GM11168 (cell line): ENCODE measurements around the gene DNAAF5.

Source experiments
- in situ Hi-C: fragments of 300-500 bp; cut with MboI; formaldehyde crosslinking; loops from one replicate; pipeline ENCODE4 v1.12.0; 2022; ENCODE audit warnings: low sequenced_read_pairs; ENCODE audit not compliant: unreplicated experiment

The DNAAF5 gene

DNA sequence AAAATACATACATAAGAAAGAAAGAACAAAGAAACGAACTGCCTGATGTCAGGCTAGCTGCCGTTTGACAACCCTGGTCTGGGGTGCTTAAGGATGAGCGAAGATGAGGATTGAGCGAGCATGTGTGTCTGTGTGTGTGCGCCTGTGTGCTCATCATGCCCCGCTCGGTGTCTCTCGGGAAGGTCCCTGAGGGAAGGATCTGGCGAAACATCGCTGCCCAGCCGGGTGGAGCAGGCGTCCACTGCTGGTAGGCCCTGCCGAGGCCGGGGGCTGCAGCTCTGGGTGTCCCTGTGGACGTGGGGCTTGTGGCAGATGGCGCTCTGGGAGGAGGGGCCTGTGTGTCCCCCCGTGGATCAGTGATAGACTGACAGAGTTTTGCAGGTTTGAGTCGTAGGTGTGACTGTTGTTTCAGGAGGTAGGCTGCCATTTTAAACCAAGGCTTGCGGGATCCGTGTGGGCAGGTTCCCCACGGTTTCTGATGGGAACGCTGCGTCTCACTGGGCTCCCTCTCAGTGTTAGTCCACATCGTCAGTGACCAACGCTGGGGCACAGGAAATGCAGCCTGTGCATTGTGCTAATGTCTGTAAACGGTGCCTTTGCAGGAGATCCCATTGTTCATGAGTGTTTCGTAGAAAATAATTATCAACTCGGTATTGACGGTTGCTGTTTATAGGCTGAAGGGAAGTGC, 99.9 kb downstream of the DNAAF5 start:
- in situ Hi-C loops, result no loop called here

DNA sequence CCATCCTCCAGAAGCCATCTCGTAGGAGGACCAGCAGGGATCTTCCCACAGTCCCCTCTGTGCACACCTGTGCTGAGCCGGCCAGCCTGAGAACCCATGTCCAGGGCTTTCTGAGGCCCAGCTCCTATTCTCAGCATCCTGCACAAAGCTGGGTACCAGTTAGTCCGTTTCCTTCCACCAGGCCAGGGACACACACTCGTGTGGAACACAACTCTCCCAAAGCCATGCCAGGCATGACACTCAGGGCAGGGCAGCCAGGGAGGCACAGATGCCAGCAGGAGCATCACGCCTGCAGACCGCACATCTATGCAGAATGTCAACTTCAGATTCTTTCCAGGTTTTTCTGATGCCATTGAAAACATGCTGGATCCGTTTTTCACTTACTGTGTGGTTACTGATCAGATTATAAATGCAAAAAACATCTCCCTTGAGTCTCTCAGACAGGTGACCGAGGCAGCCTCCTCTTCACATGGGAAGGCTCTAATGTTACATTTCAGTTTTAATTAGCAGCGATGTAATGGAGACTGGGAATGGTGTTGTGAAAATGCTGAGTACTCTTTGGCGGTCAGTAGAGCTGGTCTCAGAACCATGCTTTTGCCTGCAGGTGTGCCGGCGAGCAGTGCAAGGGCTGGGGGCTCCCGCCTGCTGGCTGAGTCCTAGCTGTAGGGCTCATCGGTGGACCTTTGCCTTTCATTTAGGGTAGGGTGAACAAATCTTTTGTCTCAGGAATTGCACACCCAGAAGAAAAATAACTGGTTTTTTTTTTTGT, 102.5 kb downstream of the DNAAF5 start:
- in situ Hi-C loops, result no loop called here

DNA sequence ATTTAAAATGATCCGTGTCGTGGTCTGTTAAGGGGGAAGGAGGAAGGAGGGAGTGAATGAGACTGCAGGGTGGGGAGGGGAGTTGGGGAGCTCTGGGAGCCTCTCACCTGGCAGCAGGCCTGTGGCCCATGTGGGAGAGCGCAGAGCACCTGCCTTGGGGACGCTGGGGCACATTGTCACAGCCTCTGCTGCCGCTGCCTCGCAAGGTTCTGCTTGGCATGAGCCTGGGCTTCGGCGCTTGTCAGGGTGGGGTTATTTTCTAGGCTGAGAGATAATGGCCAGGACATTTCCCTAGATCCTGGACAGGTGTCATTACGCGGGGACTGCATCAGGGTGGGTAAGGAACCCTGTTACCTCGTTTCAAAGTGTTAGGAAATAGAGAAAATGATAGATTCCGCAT, 103.6 kb downstream of the DNAAF5 start:
- in situ Hi-C loops, result no loop called here

DNA sequence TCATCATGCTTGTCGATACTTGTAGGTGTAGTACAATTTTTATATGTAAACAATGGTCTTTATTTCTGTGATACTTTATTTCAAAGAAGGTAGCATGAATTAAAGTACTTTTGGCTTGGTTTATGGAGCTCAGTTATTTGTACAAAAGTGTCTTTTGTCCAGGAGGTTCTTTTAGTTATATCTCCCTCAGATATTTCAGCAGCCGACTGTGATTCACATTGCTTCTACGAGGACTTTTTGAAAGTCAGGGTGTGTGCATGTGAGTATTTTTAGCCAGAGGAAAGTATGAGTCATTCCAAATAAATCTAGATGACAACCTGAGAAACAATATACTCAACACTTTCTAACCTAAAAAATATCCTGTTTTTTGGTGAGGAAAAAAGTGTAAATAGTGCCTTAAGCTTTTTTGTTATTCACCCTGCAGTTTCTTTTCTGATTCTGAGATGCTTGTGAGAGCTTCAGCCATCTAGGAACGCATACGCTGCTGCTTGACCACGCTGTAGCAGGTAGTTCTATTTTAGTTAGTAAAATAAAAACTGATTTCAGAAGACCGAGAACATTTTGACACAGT, 105.2 kb downstream of the DNAAF5 start:
- in situ Hi-C loops, result no loop called here

DNA sequence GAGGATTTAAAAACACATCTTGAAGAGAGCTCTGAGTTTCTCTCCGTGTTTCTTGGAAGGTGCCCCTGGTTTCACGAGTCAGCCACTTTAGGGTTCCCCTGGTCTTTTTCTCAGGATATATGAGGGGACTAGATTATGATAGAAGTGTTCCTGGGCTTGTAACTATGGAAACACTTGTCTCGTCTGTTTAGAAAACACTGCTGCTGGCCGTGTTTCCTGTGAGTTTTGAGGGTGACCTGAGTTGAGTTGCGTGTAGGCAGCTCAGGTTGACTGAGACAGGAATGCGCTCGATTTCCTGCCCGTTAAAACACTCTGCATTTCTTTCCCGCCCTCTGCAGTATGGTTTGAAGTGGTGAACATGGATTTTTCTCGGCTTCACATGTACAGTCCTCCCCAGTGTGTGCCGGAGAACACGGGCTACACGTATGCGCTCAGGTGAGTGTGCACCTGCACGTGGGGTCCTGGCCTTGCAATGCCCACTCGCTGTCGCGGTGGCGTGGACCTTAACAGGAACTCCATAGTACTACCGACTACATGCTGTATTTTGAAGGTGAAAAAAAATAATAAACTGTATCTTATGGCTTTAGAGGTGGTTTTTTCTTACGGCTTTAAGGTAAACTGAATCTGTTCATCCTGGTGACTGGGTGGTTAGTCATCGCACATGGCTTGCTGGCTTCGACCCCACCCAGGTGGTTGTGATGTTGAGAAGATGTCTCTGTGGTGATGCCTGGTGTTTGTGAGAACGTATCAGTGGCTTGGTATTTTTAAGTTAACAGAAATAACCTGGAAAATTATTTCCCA, 105.9 kb downstream of the DNAAF5 start, which contains the start of gene SUN1:
TSS of gene SUN1 (plus strand) at position 310 of the 801 bp plus-strand sequence. CDS start at position 359, 49 bp downstream.
- in situ Hi-C loops, result no loop called here

DNA sequence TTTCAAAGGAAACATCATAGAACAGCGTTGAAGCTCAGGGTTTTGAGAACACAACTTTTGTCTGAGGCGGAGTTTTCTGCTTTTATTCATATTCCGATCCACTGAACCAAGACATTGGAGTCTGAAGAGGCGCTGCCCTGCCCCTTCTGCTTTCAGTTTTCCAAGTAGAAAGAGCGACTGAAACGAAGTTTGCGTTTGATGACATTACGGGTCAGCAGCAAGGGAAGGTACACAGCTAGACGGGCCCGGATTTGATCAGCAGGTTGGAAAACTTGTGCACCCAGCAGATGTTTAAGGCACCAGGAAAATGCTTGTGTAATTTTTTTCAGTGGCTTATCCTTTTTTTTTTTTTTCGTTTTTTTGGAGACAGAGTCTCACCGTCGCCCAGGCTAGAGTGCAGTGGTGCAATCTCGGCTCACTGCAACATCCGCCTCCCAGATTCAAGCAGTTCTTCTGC, 106.5 kb downstream of the DNAAF5 start:
- in situ Hi-C loops, result no loop called here

DNA sequence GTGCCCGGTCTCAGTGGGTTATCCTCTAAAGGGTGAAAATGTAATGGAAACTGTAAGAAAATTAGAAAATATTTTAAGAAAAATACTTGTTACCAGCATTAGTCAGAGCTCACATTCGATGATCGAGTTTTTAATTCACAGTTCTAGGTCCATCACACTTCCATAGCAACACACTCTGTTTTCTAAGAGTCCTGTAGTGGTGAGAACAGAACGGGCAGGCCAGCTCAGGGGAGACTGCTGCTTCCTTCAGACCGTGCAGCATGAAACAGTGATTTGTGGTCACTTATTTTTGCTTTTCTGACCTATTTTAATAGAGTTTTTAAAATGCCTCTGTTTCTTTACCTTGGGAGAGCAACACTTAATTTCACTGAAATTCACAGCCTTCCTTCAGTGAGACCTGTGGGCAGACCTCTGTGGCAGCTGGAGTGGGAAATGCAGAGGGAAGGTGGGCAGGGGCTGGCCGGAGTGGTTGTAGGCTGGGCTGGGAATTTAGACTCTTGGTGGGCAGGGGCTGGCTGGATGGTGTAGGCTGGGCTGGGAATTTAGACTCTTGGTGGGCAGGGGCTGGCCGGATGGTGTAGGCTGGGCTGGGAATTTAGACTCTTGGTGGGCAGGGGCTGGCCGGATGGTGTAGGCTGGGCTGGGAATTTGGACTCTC, 107.2 kb downstream of the DNAAF5 start:
- in situ Hi-C loops, result no loop called here

DNA sequence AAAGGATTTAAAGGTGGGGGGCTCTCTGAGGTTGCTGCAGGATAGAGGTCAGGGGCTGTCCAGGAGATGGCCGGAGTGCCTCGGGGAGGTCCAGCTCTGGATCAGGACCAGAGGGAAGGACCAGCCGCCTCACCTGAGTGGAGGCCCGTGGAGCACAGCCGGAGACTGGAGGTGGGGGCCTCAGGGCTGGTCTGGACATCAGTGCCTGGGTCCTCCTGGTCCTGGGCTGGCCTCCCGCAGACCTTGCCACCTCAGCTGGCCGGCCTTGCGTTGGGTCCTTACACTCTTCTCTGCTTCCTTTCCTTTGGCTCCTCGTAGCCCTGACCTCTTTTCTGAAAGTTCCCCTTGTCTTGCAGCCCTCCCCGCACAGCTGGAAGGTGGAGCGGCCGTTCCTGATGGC, 107.8 kb downstream of the DNAAF5 start:
- in situ Hi-C loops, result no loop called here

DNA sequence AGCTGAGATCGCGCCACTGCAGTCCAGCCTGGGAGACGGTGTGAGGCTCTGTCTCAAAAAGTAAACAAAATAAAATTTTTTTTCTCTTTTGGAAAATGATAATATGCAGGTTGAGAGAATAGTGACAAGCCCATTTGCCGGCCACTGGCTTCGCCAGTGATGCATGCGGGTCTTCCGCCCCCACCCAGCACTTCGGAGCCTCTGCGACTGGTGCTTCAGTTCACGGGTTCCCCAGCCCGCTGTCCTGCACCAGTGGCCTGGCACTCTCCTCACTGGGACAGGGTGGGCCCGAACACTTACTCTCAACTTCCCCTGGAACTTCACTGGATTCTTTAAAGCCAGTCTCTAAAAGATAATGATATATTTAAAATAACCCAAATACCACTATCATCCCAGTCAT, 108.5 kb downstream of the DNAAF5 start:
- in situ Hi-C loops, result no loop called here

DNA sequence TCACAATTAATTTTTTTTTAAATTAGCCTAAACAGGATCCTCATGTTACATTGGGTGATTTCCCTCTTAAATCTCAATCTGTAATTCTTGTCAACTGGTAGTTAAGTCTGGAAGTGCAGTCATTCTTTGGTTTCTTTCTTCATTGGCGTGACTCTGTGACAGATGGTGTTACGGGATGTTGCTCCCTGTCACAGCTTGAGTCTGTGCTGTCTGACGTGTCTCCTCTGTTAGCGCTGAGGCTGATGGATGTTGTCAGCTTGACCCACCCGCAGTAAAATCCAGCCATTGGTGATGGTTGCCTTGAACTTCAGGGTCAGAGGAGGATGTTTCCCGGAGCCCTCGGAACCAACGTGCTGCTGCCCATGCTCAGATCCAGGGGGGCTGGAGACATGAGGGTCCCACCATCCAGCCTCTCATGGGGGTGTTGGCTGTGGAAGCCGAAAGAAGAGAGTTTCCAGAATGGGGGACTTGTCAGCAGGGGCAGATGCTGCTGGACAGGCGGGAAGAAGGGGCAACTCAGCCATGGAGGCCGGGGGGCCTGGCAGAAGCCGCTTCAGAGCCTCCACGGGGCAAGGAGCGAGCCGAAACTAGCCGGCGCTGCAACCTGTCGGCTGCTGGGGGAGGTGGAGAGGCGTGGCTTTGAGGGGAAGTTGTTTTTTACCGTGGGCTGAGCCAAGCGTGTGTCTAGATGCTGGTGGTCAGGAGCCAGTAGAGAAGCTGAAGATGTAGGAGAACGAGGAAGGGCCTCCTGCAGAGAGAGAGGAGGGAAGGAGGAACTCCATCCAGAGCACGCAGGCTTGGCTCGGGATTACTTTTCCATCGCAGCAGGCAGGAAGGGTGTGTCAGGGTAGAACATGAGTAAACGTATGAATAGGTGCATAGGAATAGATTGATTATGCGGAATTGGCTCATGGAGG, 109.2 kb downstream of the DNAAF5 start:
- in situ Hi-C loops, result no loop called here
